Testis (tissue), 2 donors: ENCODE results near the gene MYH14.

Experiments
- CTCF ChIP-seq, 3 experiments: fragments of 450-650 bp in 2 of 3; fragments of 200-600 bp in 1 of 3; sonication (generic) in 1 of 3; IDR thresholded peaks; one replicate each; pipeline ENCODE4 v1.5.1; 2016 to 2019; ENCODE audit warnings: antibody characterized with exemption in 3 of 3, mild to moderate bottlenecking in 2 of 3, moderate library complexity in 1 of 3
- POLR2A ChIP-seq: fragments of 450-650 bp; IDR thresholded peaks from one replicate; pipeline ENCODE4 v1.6.1; 2017; ENCODE audit warnings: antibody characterized with exemption, mild to moderate bottlenecking, moderate library complexity

GRCh38 chr19:50293263-50294004 is 90.0 kb downstream of the MYH14 start:
- TF ChIP-seq CTCF (IDR thresholded peaks at IDR 0.05) (no peak), POLR2A (no peak)
